Adrenal gland (tissue), 12 donors: ENCODE results near the gene DNM1L. TPM values are rescaled to one million over a fixed set of nuclear protein-coding genes. Genes with fewer than 3 reads are reported as not detected.

Experiments used
- DNase-seq, 7 donors: peaks; one replicate each; pipeline ENCODE4 v3.0.0-alpha.2; 2019 to 2020
- H3K27ac ChIP-seq, 5 donors: fragments of 200-600 bp; sonication (generic) in 4 of 5; 1 replicate in 3 of 5; 2 replicates in 2 of 5; pipeline versions ENCODE4 v1.5.1 to v1.8.0; 2016 to 2020; ENCODE audit warnings: mild to moderate bottlenecking in 1 of 5
- H3K27me3 ChIP-seq: fragments of 200-600 bp; 2 replicates; pipeline ENCODE4 v1.8.0; 2021
- H3K36me3 ChIP-seq, 2 donors: fragments of 200-600 bp; replicated peaks in 1 of 2; 1 replicate in 1 of 2; 2 replicates in 1 of 2; pipeline versions ENCODE4 v1.5.1 to v1.8.0; 2018 to 2022
- H3K4me1 ChIP-seq, 2 donors: fragments of 200-600 bp; replicated peaks in 1 of 2; 1 replicate in 1 of 2; 2 replicates in 1 of 2; pipeline versions ENCODE4 v1.5.1 to v1.8.0; 2018 to 2021
- H3K4me3 ChIP-seq, 4 donors: fragments of 200-600 bp; sonication (generic) in 3 of 4; one replicate each; pipeline ENCODE4 v1.5.1; 2016 to 2018
- H3K9me3 ChIP-seq, 3 donors: fragments of 200-600 bp; sonication (generic) in 1 of 3; replicated peaks in 1 of 3; 1 replicate in 2 of 3; 2 replicates in 1 of 3; pipeline versions ENCODE4 v1.5.1 to v1.8.0; 2016 to 2021
- CTCF ChIP-seq, 6 experiments: fragments of 450-650 bp in 4 of 6; fragments of 200-600 bp in 2 of 6; sonication (generic) in 1 of 6; IDR thresholded peaks; 1 replicate in 5 of 6; 2 replicates in 1 of 6; pipeline versions ENCODE4 v1.5.1 to v1.8.0; 2016 to 2021; ENCODE audit warnings: antibody characterized with exemption in 6 of 6, mild to moderate bottlenecking in 2 of 6, moderate library complexity in 1 of 6
- POLR2A ChIP-seq, 2 donors: fragments of 450-650 bp; IDR thresholded peaks; one replicate each; pipeline ENCODE4 v1.6.1; 2017; ENCODE audit warnings: antibody characterized with exemption in 2 of 2, mild to moderate bottlenecking in 2 of 2, moderate library complexity in 1 of 2
- WGBS, 4 donors: extraction: QIAGEN DNeasy Blood & Tissue Kit in 2 of 4; methylation state at CpG; one replicate each; pipeline versions ENCODE4 v1.1.5 to v1.1.7; 2013 to 2017; 5-methylcytosine and 5-hydroxymethylcytosine counted together
- intact Hi-C, 2 donors: fragments of 100-400 bp; cut with DNase I; formaldehyde crosslinking; loops; one replicate each; pipeline versions ENCODE4 v1.14.1 to v1.15.0; 2022 to 2023
- polyA plus RNA-seq, 3 donors: library from polyadenylated mRNA; stranded (reverse); fragments of 200-250 nt in 2 of 3; fragments of 350-450 nt in 1 of 3; fragmentation: Illumina TruSeq in 1 of 3; extraction: RNeasy Lipid Tissue Mini Kit (QIAGEN cat#74804) in 1 of 3; gene quantifications; one replicate each; pipeline ENCODE4 v1.2.3, GENCODE V29; 2013 to 2014
- total RNA-seq, 9 donors: library from RNA; depleted of rRNA in 4 of 9; stranded (reverse); fragments of >200 nt in 4 of 9; fragments of 120-200 nt in 1 of 9; fragmentation: NEBNext Ultra II Directional in 1 of 9; extraction: Animal tissue kit (Norgen Biotek cat#: 25700) in 1 of 9; gene quantifications; one replicate each; pipeline versions ENCODE4 v1.1.0 to v1.2.4, GENCODE V29; 2013 to 2023
- donor health status: healthy with polysubstance abuse.
- donor health status: Bipolar disorder and iron deficiency.
- donor health status: DM: yes; HTN: yes; CAD: no.
- donor health status: DM: no; HTN: no; CAD: no.
- donor health status: DM: no; HTN: no; CAD: no.
- donor health status: DM: yes; HTN: yes; CAD: no.

The DNM1L gene
- total and polyA plus RNA-seq, 12 donors, result 25.3 to 78.1 (median 42.7) TPM

- H3K36me3 ChIP-seq, result peaks cover 0 to 38% of the 10 kb centered on the region in 2 donors
These were observed 74.5 kb downstream of the DNM1L start for GRCh38 chr12:32753605-32754004.

GRCh38 chr12:32754111-32754510, 75.0 kb downstream of the DNM1L start:
- intact Hi-C loops, result no loop called here
- no peak for DNase-seq
- Histone ChIP-seq H3K27ac (no peak overlapping the region), H3K36me3 (peaks cover 0 to 33% of the 10 kb centered on the region in 2 donors), H3K27me3 (no peaks in the 10 kb centered on the region), H3K4me3 (peak overlapping the region in 1 of 4 donors; percentile 88), H3K9me3 (no peaks in the 10 kb centered on the region), H3K4me1 (peaks cover 8 to 17% of the 10 kb centered on the region in 2 donors)
- 40 to 62% (median 48%) methylated on average over 2 of the region's 2 CpGs for WGBS, 4 donors
- TF ChIP-seq CTCF (IDR thresholded peaks at IDR 0.05) (no peak), POLR2A (IDR thresholded peaks at IDR 0.05) (no peak)

More at GRCh38 chr12:32753605-32754004, 74.5 kb downstream of the DNM1L start:
- peaks cover 8 to 17% of the 10 kb centered on the region in 2 donors for H3K4me1 ChIP-seq
- intact Hi-C loops, result no loop called here
- WGBS, 4 donors, result 73 to 81% (median 75%) methylated on average over 4 of the region's 4 CpGs
- H3K27ac ChIP-seq, result no peak overlapping the region
- no peak for DNase-seq
- no peak overlapping the region for H3K4me3 ChIP-seq
- no peak for TF ChIP-seq CTCF (IDR thresholded peaks at IDR 0.05)
- TF ChIP-seq POLR2A (IDR thresholded peaks at IDR 0.05), result no peak
- no peaks in the 10 kb centered on the region for H3K27me3 ChIP-seq
- no peaks in the 10 kb centered on the region for H3K9me3 ChIP-seq

- H3K4me1 ChIP-seq, result peaks cover 8 to 17% of the 10 kb centered on the region in 2 donors
- peak overlapping the region; percentile 62 to 94 (median 88) for H3K27ac ChIP-seq
- TF ChIP-seq CTCF (IDR thresholded peaks at IDR 0.05) (peak; percentile 27 to 65 (median 54)), POLR2A (IDR thresholded peaks at IDR 0.05) (no peak)
- 0% methylated on average over 1 to 40 of the region's 40 CpGs for WGBS, 4 donors
- no peaks in the 10 kb centered on the region for H3K9me3 ChIP-seq
- intact Hi-C loops, result loop anchor here in 1 of 2 donors (5.0 kb wide), 1 partner anchor 1267 kb away; the partner anchor contains the start of gene ALG10
- H3K27me3 ChIP-seq, result no peaks in the 10 kb centered on the region
- H3K36me3 ChIP-seq, result peaks cover 0 to 22% of the 10 kb centered on the region in 2 donors
- peak; percentile 62 to 85 (median 68) for DNase-seq
- peak overlapping the region; percentile 88 to 100 (median 92) for H3K4me3 ChIP-seq
These were observed 76.1 kb downstream of the DNM1L start for GRCh38 chr12:32755051-32755653.

GRCh38 chr12:32755654-32756475, 76.8 kb downstream of the DNM1L start, which contains the start of gene YARS2:
Gene YARS2 (minus strand): TSS chr12:32755897. CDS start chr12:32755874, 23 bp downstream.
- intact Hi-C loops, result loop anchor here in 1 of 2 donors (5.0 kb wide), 1 partner anchor 1266 kb away; the partner anchor contains the start of gene ALG10
- DNase-seq, result peak; percentile 93 to 99 (median 98)
- Histone ChIP-seq H3K27ac (peak within 1 kb of the TSS; percentile 76 to 94 (median 88)), H3K27me3 (no peaks in the 10 kb centered on the region), H3K4me1 (peaks cover 8 to 17% of the 10 kb centered on the region in 2 donors), H3K4me3 (peak within 1 kb of the TSS; percentile 88 to 100 (median 92)), H3K9me3 (no peaks in the 10 kb centered on the region), H3K36me3 (peaks cover 0 to 15% of the 10 kb centered on the region in 2 donors)
- TF ChIP-seq POLR2A (IDR thresholded peaks at IDR 0.05) (peak; percentile 58 to 78), CTCF (IDR thresholded peaks at IDR 0.05) (peak; percentile 63 to 96 (median 86))
- 0 to 1% (median 0%) methylated on average over 18 to 39 of the region's 39 CpGs for WGBS, 4 donors
